ENCODE results near the gene EXOC7. TPM values are rescaled to one million over a fixed set of nuclear protein-coding genes. Genes with fewer than 3 reads are reported as not detected.

EXOC7 gene
- total and polyA plus RNA-seq, 12 donors, result 37.9 to 97.5 (median 82.1) TPM

DNA sequence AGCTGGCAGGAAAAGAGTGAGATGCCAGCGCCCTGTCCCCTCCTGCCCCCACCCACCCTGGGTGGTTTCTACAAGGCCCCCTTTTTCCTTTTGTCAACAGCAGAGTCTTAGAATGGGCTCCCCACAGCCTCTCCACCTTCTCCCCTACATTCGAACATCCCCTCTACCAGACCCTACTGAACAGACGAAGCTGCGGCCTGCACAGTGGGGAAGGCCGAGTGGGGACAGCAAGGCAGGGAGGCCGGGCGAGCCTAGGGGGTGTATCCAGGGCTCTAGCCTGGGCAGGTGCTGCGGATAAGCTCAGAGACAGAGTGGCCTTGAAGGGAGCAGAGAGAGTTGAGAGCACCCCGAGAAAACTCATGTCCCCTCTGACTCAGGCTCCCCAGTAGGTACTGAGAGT, 17.2 kb downstream of the EXOC7 start:
- no peak for DNase-seq
- H3K36me3 ChIP-seq, result peaks cover 0 to 97% (median 70%) of the 10 kb centered on the region in 9 donors
- WGBS, 2 donors, result 95 to 97% methylated on average over 9 of the region's 9 CpGs
- ATAC-seq, result no peak
- TF ChIP-seq, protein P1, sequence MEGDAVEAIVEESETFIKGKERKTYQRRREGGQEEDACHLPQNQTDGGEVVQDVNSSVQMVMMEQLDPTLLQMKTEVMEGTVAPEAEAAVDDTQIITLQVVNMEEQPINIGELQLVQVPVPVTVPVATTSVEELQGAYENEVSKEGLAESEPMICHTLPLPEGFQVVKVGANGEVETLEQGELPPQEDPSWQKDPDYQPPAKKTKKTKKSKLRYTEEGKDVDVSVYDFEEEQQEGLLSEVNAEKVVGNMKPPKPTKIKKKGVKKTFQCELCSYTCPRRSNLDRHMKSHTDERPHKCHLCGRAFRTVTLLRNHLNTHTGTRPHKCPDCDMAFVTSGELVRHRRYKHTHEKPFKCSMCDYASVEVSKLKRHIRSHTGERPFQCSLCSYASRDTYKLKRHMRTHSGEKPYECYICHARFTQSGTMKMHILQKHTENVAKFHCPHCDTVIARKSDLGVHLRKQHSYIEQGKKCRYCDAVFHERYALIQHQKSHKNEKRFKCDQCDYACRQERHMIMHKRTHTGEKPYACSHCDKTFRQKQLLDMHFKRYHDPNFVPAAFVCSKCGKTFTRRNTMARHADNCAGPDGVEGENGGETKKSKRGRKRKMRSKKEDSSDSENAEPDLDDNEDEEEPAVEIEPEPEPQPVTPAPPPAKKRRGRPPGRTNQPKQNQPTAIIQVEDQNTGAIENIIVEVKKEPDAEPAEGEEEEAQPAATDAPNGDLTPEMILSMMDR (IDR thresholded peaks at IDR 0.05), result no peak
- no peaks in the 10 kb centered on the region for H3K9me3 ChIP-seq
- H3K4me1 ChIP-seq, result peaks cover 0 to 1% (median 0%) of the 10 kb centered on the region in 9 donors
- H3K27me3 ChIP-seq, result no peaks in the 10 kb centered on the region
- intact Hi-C loops (cut with DNase I), result no loop called here
- no peak overlapping the region for H3K4me3 ChIP-seq
- no peak overlapping the region for H3K27ac ChIP-seq

DNA sequence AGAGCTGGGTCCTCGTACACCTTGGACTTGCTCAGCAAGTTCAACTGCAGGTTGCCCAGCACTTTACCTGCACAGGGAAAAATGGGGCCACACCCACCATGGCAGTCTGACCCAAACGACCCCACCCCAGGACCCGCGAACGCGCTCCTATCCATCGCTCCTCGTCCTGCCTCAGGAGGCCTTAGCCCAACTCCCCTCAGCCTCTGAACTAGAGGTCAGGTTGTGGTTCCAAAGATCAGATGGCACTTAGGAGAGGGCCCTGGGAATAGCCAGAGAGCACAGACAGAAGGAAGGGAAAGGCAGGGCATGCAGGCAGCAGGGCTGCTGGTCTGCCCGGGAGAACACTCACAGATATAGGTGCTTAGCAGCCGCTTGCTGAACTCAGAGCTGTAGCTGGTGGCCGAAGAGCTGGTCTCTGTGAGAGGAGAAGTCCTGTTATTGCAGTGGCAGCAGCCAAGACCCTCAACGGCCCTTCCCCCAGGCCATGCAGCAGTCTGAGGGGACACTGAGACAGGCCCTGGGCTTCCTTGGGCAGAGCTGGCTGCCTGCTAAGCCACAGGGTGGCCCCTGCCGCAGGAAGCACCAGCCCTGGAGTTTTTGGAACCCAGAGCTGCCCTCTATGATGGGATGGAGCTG, 17.7 kb downstream of the EXOC7 start:
- intact Hi-C loops (cut with DNase I), result no loop called here
- TF ChIP-seq, protein P1 (IDR thresholded peaks at IDR 0.05), result no peak
- ATAC-seq (no peak), DNase-seq (no peak)
- H3K36me3 ChIP-seq, result peaks cover 0 to 92% (median 67%) of the 10 kb centered on the region in 9 donors
- no peak overlapping the region for H3K27ac ChIP-seq
- no peaks in the 10 kb centered on the region for H3K27me3 ChIP-seq
- no peaks in the 10 kb centered on the region for H3K9me3 ChIP-seq
- WGBS, 2 donors, result 92 to 94% methylated on average over 13 of the region's 13 CpGs
- H3K4me1 ChIP-seq, result no peaks in the 10 kb centered on the region
- no peak overlapping the region for H3K4me3 ChIP-seq

DNA sequence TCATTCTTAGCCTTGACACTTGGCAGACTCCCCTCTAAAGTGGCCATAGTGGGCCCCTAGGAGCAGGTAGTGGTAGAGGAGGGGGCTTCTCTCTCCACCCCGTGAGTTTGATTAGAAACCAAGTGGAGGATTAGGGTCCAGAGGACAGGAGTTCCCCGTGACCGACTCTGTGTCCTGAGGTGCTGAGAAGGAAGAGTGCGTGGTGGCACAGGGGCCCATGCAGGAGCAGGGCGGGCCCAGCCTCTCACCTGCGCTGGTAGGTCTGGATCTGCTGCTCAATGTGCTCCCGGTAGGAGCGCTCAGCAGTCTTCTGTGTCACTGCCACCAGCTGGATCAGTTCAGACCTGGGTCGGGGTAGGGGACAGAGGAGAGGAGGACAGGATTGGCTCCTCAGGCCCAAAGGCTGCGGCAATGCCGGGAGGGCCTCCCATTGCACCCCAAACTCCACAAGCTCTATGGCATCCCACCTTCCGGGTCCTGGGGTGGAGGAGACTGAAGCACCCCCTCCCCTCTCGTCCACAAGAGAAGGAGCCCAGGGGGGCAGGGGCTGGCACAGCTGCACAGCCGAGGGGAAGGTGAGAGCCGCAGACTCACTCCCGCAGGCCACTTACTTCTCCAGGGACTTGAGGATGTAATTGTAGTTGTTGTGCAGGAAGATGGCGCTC, 18.4 kb downstream of the EXOC7 start:
- Histone ChIP-seq H3K4me3 (no peak overlapping the region), H3K27me3 (peaks cover 0 to 6% (median 0%) of the 10 kb centered on the region in 7 donors), H3K9me3 (no peaks in the 10 kb centered on the region), H3K36me3 (peaks cover 0 to 85% (median 61%) of the 10 kb centered on the region in 9 donors), H3K27ac (no peak overlapping the region), H3K4me1 (peaks cover 0 to 6% (median 2%) of the 10 kb centered on the region in 9 donors)
- TF ChIP-seq, protein P1 (IDR thresholded peaks at IDR 0.05), result no peak
- ATAC-seq (no peak), DNase-seq (no peak)
- intact Hi-C loops (cut with DNase I), result no loop called here
- 83 to 88% methylated on average over 17 of the region's 17 CpGs for WGBS, 2 donors

DNA sequence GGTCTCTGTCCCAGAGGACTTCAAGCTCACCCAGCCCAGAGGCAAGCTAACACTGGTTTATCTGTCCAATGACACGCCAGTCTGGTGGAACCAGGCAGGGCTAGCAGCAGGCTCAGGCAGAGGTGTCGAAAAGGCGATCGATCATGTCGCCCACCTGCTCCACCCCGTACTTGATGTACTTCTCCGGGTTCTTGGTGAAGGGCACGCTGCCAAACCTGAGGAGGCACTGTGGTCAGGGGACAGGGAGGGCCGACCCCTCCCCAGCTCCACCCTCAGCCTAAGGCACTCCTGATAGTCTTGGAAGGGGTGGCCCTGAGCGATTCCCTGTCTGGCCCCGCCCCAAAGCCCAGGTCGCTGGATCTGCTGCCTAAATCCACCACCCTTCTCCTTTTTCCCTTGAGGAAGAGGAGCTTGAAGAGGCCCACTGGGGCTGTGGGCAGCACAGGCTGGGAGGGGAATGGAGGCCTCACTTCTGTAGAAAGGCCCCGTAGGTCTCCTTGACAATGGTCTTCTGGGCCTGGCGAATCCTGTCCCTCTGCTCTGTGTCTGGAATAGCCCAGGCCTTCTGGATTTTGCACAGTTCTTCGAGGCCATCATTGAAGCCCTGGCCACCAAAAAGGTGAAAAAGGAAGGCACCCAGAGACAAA, 19.9 kb downstream of the EXOC7 start:
- ATAC-seq (no peak), DNase-seq (no peak)
- H3K4me3 ChIP-seq, result no peak overlapping the region
- H3K36me3 ChIP-seq, result peaks cover 0 to 70% (median 45%) of the 10 kb centered on the region in 9 donors
- H3K9me3 ChIP-seq, result no peaks in the 10 kb centered on the region
- peaks cover 0 to 21% (median 10%) of the 10 kb centered on the region in 7 donors for H3K27me3 ChIP-seq
- intact Hi-C loops (cut with DNase I), result no loop called here
- H3K27ac ChIP-seq, result no peak overlapping the region
- TF ChIP-seq, protein P1 (IDR thresholded peaks at IDR 0.05), result no peak
- H3K4me1 ChIP-seq, result peaks cover 0 to 22% (median 10%) of the 10 kb centered on the region in 9 donors
- 83 to 88% methylated on average over 15 of the region's 15 CpGs for WGBS, 2 donors

Measured in heart right ventricle (tissue), 16 donors.